Kidney epithelial cell (primary cell): ENCODE results near the gene NCOA1. TPM values are rescaled to one million over a fixed set of nuclear protein-coding genes. Genes with fewer than 3 reads are reported as not detected.

ENCODE experiments used
- DNase-seq: peaks from one replicate; pipeline ENCODE4 v3.0.0-alpha.2; 2010; ENCODE audit warnings: low read depth
- H3K27me3 ChIP-seq: 2 replicates; pipeline ENCODE4 v1.6.0; 2011; ENCODE audit warnings: low read length; ENCODE audit not compliant: control insufficient read depth, insufficient read depth
- H3K36me3 ChIP-seq: 2 replicates; pipeline ENCODE4 v1.5.1; 2011; ENCODE audit warnings: low read length; ENCODE audit not compliant: control insufficient read depth, insufficient read depth
- H3K4me3 ChIP-seq: 2 replicates; pipeline ENCODE4 v1.5.1; 2011; ENCODE audit warnings: low read depth, mild to moderate bottlenecking, control low read depth, low read length
- total RNA-seq: library from RNA; depleted of rRNA; stranded (reverse); fragments of >200 nt; gene quantifications from 2 replicates; pipeline ENCODE4 v1.2.3, GENCODE V29; 2015
- TF ChIP-seq, protein P1 (sequence below): IDR thresholded peaks from 2 replicates; pipeline ENCODE4 v1.5.1; 2011; ENCODE audit warnings: mild to moderate bottlenecking, moderate library complexity, low read length, control low read depth, inconsistent platforms; ENCODE audit not compliant: insufficient read depth, poor library complexity, severe bottlenecking

NCOA1 gene
- total RNA-seq, 1 donor from 2014 or later, result 13.3 TPM

DNA sequence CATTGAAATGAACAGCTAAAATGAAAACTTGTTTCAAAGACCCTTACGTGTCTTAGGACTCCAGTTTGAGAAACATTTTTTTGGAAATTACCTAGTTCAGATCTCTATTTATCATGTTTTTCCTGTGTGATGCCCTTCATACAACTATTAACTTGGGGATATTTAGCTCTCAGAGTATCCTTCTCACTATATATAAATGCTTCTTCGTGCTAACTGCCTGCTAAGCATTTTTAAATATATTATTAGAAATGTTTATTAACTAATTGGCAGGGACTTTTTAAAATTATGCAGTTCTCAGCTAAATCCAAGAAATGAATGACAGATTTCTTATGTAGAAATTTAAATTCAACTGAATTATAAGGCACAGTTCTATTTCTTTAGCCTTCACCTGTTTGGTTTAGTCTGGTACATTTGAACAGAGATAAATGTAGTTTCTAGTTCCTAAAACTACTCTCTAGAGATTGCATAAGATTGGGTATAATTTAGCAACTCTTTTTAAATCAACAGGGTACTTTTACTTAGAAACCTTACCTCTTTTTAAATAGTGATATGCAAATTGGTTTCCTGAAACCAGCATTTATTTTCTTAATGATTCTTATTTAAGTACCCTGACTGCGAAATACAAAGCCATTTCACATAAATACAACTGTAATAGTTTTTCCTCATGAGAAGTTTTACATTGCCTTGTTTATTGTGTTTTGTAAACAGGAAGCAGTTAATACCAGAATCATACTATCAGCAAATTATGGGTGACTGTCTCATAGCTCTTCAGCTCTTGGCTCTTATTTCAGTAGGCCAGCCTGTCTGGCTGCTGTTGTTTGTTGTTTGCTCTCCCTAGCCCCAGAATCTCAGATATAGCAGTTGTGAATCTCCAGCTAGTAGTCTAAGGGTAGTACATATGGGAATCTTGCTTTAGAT is 161.5 kb downstream of the NCOA1 start:
- Histone ChIP-seq H3K27me3 (no peaks in the 10 kb centered on the region), H3K36me3 (no peaks in the 10 kb centered on the region), H3K4me3 (no peak overlapping the region)
- TF ChIP-seq, protein P1, sequence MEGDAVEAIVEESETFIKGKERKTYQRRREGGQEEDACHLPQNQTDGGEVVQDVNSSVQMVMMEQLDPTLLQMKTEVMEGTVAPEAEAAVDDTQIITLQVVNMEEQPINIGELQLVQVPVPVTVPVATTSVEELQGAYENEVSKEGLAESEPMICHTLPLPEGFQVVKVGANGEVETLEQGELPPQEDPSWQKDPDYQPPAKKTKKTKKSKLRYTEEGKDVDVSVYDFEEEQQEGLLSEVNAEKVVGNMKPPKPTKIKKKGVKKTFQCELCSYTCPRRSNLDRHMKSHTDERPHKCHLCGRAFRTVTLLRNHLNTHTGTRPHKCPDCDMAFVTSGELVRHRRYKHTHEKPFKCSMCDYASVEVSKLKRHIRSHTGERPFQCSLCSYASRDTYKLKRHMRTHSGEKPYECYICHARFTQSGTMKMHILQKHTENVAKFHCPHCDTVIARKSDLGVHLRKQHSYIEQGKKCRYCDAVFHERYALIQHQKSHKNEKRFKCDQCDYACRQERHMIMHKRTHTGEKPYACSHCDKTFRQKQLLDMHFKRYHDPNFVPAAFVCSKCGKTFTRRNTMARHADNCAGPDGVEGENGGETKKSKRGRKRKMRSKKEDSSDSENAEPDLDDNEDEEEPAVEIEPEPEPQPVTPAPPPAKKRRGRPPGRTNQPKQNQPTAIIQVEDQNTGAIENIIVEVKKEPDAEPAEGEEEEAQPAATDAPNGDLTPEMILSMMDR, result no peak
- DNase-seq, result no peak

DNA sequence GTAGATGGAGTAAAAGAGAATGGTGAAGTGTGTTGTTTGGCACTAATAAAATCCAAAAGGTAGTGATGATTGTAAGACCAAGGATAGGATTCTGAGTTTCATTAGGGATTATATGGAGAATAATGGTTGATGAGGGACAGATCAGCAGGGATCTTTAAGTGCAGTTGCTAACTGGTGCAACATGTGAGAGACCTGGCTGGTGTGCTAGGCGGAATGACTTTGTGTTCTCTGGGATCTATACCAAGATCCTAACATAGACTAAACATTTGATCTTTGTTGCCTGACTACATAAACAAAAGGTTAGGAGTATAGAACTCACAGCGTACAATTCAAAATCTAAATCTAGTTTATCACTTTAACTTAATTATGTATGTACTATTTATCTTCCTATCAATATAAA is 166.8 kb downstream of the NCOA1 start:
- DNase-seq, result no peak
- TF ChIP-seq, protein P1, result no peak
- H3K27me3 ChIP-seq, result no peaks in the 10 kb centered on the region
- H3K36me3 ChIP-seq, result no peaks in the 10 kb centered on the region
- H3K4me3 ChIP-seq, result no peak overlapping the region

DNA sequence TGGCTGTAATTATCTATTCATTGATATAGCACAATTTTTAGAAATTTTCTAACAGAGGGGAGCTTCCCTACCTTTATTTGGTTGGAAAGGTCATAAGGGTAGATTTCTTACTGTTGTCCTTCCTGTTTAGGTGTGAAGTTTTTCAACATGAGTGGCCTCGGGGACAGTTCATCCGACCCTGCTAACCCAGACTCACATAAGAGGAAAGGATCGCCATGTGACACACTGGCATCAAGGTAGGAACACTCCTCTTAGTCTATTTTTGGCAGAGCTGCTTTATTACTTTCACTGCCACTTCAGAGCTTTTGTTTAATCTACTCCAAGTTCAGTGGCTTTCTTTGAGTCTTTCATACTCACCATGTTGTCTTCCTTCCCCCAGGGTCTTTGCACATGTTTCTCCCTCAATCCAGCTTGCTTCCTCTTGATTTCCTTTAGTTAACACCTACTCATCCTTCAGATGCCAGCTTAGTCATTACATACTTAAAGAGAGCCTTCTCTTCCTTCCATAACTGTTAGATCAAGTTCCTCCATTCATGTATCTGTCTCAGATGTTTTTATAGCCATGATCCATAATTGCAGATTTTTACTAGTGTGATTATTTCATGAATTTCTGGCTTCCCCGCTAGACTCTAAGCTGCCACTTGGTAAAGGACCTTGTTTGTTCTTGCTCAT is 167.6 kb downstream of the NCOA1 start:
- TF ChIP-seq, protein P1, result no peak
- no peaks in the 10 kb centered on the region for H3K27me3 ChIP-seq
- no peaks in the 10 kb centered on the region for H3K36me3 ChIP-seq
- no peak for DNase-seq
- no peak overlapping the region for H3K4me3 ChIP-seq

DNA sequence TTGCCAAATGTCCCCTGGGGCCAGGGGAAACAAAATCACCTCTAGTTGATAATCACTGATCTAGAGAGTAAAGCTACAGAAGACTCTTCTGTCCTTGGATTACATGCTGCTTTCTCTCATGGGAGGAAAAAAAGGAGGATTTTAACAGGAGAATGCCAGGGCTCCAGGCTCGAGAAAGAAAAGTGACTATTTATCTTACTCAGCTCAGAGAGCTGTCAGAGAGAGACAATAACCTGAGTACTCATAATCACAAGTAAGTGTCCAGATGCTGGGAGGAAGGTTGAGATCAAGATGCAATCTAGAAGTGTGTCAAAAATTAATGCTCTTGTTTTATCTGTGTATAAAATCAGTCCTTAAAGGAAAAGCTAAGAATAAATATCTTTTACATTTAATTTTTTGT is 168.8 kb downstream of the NCOA1 start:
- no peak overlapping the region for H3K4me3 ChIP-seq
- H3K27me3 ChIP-seq, result no peaks in the 10 kb centered on the region
- TF ChIP-seq, protein P1, result no peak
- H3K36me3 ChIP-seq, result no peaks in the 10 kb centered on the region
- no peak for DNase-seq

DNA sequence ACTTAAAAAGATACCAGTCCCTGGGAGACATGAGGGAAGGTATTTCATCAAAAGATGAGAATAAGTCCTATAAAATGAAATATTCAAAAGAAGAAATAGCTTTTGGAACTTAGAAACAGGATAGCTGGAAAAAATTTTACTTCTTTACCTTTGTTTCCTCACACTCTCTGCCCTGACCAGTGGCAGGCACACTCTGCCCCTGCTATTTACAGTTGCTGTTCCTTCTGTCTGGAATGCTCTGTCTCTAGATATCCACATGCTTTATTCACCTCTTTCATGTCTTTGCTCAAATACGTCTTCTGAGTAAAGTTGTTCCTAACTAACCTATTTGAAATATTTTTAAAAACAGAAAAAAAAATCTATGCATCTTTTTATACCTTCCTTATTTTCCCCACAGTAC is 176.5 kb downstream of the NCOA1 start:
- TF ChIP-seq, protein P1, result no peak
- H3K27me3 ChIP-seq, result no peaks in the 10 kb centered on the region
- H3K4me3 ChIP-seq, result no peak overlapping the region
- H3K36me3 ChIP-seq, result no peaks in the 10 kb centered on the region
- DNase-seq, result no peak

DNA sequence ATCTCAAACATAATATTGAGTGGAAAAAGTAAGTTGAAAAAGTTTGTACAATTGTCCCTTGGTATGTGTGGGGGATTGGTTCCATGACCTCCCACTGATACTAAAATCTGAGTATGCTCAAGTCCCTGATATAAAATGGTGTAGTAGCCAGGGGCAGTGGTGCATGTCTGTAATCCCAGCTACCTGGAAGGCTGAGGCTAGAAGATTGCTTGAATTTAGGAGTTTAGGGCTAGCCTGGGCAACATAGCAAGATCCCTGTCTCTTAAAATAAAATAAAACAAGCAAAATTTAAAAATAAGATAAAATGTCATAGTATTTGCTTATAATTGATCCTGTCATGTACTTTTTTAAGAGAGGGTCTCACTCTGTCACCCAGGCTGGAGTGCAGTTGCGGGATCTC is 180.2 kb downstream of the NCOA1 start:
- no peak for DNase-seq
- Histone ChIP-seq H3K4me3 (no peak overlapping the region), H3K27me3 (no peaks in the 10 kb centered on the region), H3K36me3 (no peaks in the 10 kb centered on the region)
- TF ChIP-seq, protein P1, result no peak
